Type B pancreatic cell (in vitro differentiated cells): ENCODE measurements around the gene FMOD. TPM values are rescaled to one million over a fixed set of nuclear protein-coding genes. Genes with fewer than 3 reads are reported as not detected.
A peak's percentile ranks its signal among the peaks of the same experiment; 100 is the strongest.
"Not testable (repeated sequence)": the region's sequence is repeated elsewhere in the genome, so short reads cannot be mapped to it uniquely, and the experiment has no call there.

Experiments used
- DNase-seq: peaks from one replicate; pipeline ENCODE4 v3.0.0; 2021; ENCODE audit warnings: mixed read lengths; ENCODE audit not compliant: unreplicated experiment; ENCODE audit errors: extremely low spot score
- H3K27ac Mint-ChIP-seq: 2 replicates; pipeline ENCODE4 v1.8.0; 2021; ENCODE audit warnings: mild to moderate bottlenecking, mixed read lengths
- H3K27me3 Mint-ChIP-seq: 2 replicates; pipeline ENCODE4 v1.8.0; 2021; ENCODE audit warnings: mixed read lengths
- H3K36me3 Mint-ChIP-seq: 2 replicates; pipeline ENCODE4 v1.8.0; 2021; ENCODE audit warnings: mixed read lengths
- H3K4me1 Mint-ChIP-seq: one replicate; pipeline ENCODE4 v1.8.0; 2021; ENCODE audit warnings: mixed read lengths; ENCODE audit not compliant: unreplicated experiment
- H3K4me3 Mint-ChIP-seq: 2 replicates; pipeline ENCODE4 v1.8.0; 2021; ENCODE audit warnings: mild to moderate bottlenecking, mixed read lengths
- H3K9me3 Mint-ChIP-seq: 2 replicates; pipeline ENCODE4 v1.8.0; 2021; ENCODE audit warnings: mixed read lengths
- CTCF ChIP-seq: fragments of 200-600 bp; sonication (generic); conservative IDR thresholded peaks from 2 replicates; pipeline ENCODE4 v1.5.0; 2021; ENCODE audit warnings: antibody characterized with exemption, mild to moderate bottlenecking
- total RNA-seq: library from RNA; stranded (reverse); gene quantifications from 2 replicates; pipeline ENCODE4 v1.2.1, GENCODE V29; 2021; ENCODE audit warnings: low replicate concordance

The FMOD gene
- total RNA-seq, 1 donor from 2014 or later, result 8.3 TPM

- H3K27ac Mint-ChIP-seq, result no peak overlapping the region
- H3K4me3 Mint-ChIP-seq, result no peak overlapping the region
- DNase-seq, result no peak
- no peak for TF ChIP-seq CTCF
- H3K36me3 Mint-ChIP-seq, result no peaks in the 10 kb centered on the region
- peaks cover 54% of the 10 kb centered on the region for H3K4me1 Mint-ChIP-seq
- H3K9me3 Mint-ChIP-seq, result no peaks in the 10 kb centered on the region
- H3K27me3 Mint-ChIP-seq, result peaks cover 3% of the 10 kb centered on the region
These were observed 30.2 kb downstream of the FMOD start for GRCh38 chr1:203320591-203321272.

- no peak for TF ChIP-seq CTCF
- H3K4me3 Mint-ChIP-seq, result no peak overlapping the region
- DNase-seq, result no peak
- peaks cover 41% of the 10 kb centered on the region for H3K4me1 Mint-ChIP-seq
- H3K36me3 Mint-ChIP-seq, result no peaks in the 10 kb centered on the region
- no peak overlapping the region for H3K27ac Mint-ChIP-seq
- peaks cover 2% of the 10 kb centered on the region for H3K27me3 Mint-ChIP-seq
- H3K9me3 Mint-ChIP-seq, result no peaks in the 10 kb centered on the region
These were observed 32.7 kb downstream of the FMOD start for GRCh38 chr1:203318229-203318517.

- Mint-ChIP-seq H3K9me3 (no peaks in the 10 kb centered on the region), H3K4me3 (no peak overlapping the region), H3K36me3 (no peaks in the 10 kb centered on the region), H3K27ac (peak overlapping the region; percentile 89), H3K4me1 (peaks cover 36% of the 10 kb centered on the region), H3K27me3 (no peaks in the 10 kb centered on the region)
- DNase-seq, result no peak
- no peak for TF ChIP-seq CTCF
These were observed 33.3 kb downstream of the FMOD start for GRCh38 chr1:203317429-203318228.

- H3K4me1 Mint-ChIP-seq, result peaks cover 27% of the 10 kb centered on the region
- TF ChIP-seq CTCF, result no peak
These were observed 34.3 kb downstream of the FMOD start for GRCh38 chr1:203316626-203317093.

GRCh38 chr1:203314025-203314759 is 36.7 kb downstream of the FMOD start:
- Mint-ChIP-seq H3K27ac (peak overlapping the region; percentile 82), H3K4me1 (peaks cover 18% of the 10 kb centered on the region)
- not testable (repeated sequence) for H3K9me3 Mint-ChIP-seq, H3K36me3 Mint-ChIP-seq, H3K27me3 Mint-ChIP-seq, DNase-seq, H3K4me3 Mint-ChIP-seq

More at GRCh38 chr1:203316626-203317093, 34.3 kb downstream of the FMOD start:
- no peaks in the 10 kb centered on the region for H3K36me3 Mint-ChIP-seq
- H3K27me3 Mint-ChIP-seq, result no peaks in the 10 kb centered on the region
- peak overlapping the region; percentile 44 for H3K4me3 Mint-ChIP-seq
- H3K9me3 Mint-ChIP-seq, result no peaks in the 10 kb centered on the region
- no peak for DNase-seq
- peak overlapping the region; percentile 89 for H3K27ac Mint-ChIP-seq
